NAMALWA (cell line): ENCODE data around the gene ARHGAP42.

Experiments
- DNase-seq: peaks from one replicate; pipeline ENCODE4 v3.0.0-alpha.2; 2015; ENCODE audit warnings: low spot score

ARHGAP42 gene

GRCh38 chr11:101022256-101022655 is 335.2 kb downstream of the ARHGAP42 start:
- DNase-seq, result no peak

- no peak for DNase-seq
Observed at GRCh38 chr11:101028644-101029043, 341.6 kb downstream of the ARHGAP42 start.

GRCh38 chr11:101030015-101030414 is 342.9 kb downstream of the ARHGAP42 start:
- no peak for DNase-seq

GRCh38 chr11:101030692-101031091 is 343.6 kb downstream of the ARHGAP42 start:
- DNase-seq, result no peak

- DNase-seq, result no peak
Observed at GRCh38 chr11:101031713-101032112, 344.6 kb downstream of the ARHGAP42 start.

GRCh38 chr11:101032991-101033390 is 345.9 kb downstream of the ARHGAP42 start:
- no peak for DNase-seq

GRCh38 chr11:101034076-101034475 is 347.0 kb downstream of the ARHGAP42 start:
- no peak for DNase-seq

GRCh38 chr11:101035872-101036271 is 348.8 kb downstream of the ARHGAP42 start:
- no peak for DNase-seq
